Measurements from ENCODE around the gene FEV.

The FEV gene

DNA sequence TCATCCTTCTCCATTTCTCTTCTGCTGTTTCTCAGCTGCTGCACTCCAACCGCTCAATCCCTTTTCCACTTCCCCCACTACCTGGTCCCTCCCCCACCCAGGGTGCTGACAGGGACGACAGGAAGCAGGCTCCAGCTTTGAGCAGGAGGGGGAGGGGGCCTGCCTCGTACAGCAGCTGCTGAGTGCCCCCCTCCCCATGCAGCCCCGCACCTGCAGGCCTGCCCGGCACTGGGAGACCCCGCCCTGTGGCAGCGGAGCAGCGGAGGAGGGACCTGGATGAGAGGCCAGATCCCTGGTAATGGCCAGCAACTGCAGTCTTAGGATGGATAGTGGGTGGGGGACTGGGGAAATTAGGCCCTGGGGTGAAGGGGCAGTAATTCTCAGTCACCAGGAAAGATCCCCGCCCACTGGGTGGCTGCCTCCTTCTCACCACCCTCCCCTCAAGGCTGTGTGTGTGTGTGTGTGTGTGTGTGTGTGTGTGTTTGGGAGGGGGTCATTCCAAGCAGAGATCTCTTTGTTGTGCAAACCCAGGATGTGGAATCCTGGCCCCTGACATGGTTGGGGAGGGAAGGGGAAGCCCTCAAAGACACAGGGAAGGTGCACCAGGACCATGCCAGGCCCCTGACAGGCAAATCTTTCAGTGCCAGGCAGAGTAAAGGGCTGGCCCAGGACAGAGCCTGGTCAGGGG is 15.0 kb upstream of the FEV start:
- TF ChIP-seq, protein P1, sequence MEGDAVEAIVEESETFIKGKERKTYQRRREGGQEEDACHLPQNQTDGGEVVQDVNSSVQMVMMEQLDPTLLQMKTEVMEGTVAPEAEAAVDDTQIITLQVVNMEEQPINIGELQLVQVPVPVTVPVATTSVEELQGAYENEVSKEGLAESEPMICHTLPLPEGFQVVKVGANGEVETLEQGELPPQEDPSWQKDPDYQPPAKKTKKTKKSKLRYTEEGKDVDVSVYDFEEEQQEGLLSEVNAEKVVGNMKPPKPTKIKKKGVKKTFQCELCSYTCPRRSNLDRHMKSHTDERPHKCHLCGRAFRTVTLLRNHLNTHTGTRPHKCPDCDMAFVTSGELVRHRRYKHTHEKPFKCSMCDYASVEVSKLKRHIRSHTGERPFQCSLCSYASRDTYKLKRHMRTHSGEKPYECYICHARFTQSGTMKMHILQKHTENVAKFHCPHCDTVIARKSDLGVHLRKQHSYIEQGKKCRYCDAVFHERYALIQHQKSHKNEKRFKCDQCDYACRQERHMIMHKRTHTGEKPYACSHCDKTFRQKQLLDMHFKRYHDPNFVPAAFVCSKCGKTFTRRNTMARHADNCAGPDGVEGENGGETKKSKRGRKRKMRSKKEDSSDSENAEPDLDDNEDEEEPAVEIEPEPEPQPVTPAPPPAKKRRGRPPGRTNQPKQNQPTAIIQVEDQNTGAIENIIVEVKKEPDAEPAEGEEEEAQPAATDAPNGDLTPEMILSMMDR (IDR thresholded peaks at IDR 0.05; ENCODE audit: extremely low read depth, insufficient read depth, missing control alignments) = no peak
- in situ Hi-C loops (cut with MboI; ENCODE audit: low pct_unique_long_range_greater_than_20kb, low sequenced_read_pairs, unreplicated experiment) = no loop called here
- DNase-seq (ENCODE audit: low spot score) = no peak

DNA sequence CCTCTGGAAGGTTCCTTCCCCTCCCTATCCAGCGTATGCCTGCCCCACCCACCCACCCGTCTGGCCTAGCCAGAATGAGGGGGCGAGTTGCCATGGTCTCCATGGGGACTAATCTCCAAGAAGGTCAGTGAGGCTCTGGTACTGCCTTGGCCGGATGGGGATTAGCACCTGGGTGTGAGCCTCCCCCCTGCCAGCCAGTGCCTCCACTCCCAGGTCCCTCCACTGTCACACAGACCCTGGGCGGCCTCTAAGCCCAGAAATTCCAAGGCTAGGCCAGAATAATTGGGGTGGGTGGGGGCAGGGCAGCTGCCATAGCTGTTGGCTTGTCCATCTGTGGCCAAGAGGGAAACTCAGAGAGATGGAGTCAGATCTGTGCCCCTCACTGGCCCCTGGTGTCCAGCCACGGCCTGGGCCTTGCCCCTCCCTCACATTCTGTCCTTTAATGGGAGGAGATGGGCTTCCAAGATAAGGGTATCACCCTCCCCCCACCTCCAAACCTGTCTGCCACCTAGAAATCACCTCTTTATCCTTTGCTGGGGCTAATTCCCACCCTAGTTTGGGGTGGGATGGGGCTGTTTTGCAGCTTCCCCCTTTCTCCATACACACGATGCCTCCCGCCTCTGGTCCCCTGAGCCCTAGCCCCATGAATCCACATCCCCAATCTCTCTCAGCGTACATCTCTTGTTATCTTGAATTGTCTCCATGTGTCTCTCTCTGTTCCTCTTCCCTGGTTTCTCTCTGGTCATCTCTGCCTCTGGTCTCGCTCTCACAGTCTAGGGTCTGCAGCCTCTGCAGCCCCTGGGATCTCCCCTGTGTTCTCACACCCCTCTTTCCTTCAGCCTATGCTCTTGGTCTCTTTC is 14.3 kb upstream of the FEV start:
- no peak for DNase-seq (ENCODE audit: low spot score)
- TF ChIP-seq, protein P1 (IDR thresholded peaks at IDR 0.05; ENCODE audit: extremely low read depth, insufficient read depth, missing control alignments) = no peak
- in situ Hi-C loops (cut with MboI; ENCODE audit: low pct_unique_long_range_greater_than_20kb, low sequenced_read_pairs, unreplicated experiment) = no loop called here

DNA sequence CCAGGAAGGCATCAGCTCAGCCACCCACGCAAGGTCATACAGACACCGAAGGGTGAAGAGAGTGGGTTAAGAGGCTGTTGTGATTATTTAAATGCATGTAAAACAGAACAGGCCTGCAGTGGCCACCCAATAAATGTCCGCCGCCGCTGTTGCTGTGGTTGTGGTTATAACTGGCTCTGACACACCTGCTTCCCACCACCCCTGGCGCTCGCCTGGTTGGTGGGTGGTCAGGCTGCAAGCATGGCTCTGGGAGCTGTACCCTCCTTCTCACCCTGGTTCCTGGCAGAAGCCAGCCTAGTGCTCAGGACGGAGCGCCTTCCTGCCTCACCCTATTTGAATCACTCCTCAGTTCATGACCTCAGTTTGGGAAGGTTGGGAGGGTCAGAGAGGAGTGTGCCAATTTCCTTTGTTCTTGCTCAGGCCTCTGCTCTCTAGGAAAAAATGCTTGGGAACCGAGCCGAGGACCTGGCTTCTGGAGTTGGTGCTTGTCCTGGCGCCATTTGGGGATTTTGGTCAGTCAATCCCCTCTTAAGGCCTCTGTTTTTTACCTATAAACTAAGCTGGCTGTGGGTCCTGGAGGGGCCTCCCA is 13.5 kb upstream of the FEV start:
- TF ChIP-seq, protein P1 (IDR thresholded peaks at IDR 0.05; ENCODE audit: extremely low read depth, insufficient read depth, missing control alignments) = no peak
- no peak for DNase-seq (ENCODE audit: low spot score)
- in situ Hi-C loops (cut with MboI; ENCODE audit: low pct_unique_long_range_greater_than_20kb, low sequenced_read_pairs, unreplicated experiment) = no loop called here

DNA sequence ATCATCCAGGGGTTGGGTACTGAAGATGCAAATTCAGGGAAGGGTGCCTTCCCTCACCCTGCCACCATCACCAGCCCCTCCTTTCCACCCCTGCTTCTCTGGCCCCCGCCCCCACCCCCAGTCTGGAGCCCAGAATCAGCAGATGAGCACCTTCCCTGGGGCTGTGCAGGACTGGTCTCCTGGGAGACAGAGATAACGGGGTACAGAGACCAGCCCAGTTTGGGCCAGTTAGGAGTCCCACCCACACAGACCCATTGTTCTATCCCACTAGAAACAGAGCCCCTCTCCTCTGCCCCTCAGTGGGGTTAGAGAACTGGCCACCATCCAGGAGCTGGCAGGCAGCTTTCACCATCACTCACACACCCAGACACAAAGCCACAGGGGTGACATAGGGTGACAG is 12.7 kb upstream of the FEV start:
- in situ Hi-C loops (cut with MboI; ENCODE audit: low pct_unique_long_range_greater_than_20kb, low sequenced_read_pairs, unreplicated experiment) = no loop called here
- DNase-seq (ENCODE audit: low spot score) = no peak
- TF ChIP-seq, protein P1 (IDR thresholded peaks at IDR 0.05; ENCODE audit: extremely low read depth, insufficient read depth, missing control alignments) = no peak

DNA sequence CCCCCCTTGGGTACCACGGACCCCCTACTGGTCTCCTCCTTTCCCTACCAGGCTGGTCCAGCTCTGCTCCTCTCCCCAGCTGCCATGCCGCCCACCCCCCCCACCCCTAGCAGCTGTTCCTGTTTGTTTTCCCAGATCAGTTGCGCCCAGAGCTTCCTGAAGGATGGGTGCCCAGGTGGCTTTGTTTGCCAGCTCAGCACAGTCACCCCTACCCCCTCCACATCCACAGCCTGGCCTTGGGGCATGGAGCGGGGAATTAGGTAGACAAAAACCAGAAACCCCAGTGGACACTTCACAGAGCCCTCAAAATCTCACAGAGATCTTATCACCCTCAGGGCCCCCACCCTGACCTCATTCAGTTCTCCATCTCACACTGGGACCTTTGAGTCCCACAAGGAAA is 12.0 kb upstream of the FEV start:
- DNase-seq (ENCODE audit: low spot score) = no peak
- TF ChIP-seq, protein P1 (IDR thresholded peaks at IDR 0.05; ENCODE audit: extremely low read depth, insufficient read depth, missing control alignments) = no peak
- in situ Hi-C loops (cut with MboI; ENCODE audit: low pct_unique_long_range_greater_than_20kb, low sequenced_read_pairs, unreplicated experiment) = no loop called here

DNA sequence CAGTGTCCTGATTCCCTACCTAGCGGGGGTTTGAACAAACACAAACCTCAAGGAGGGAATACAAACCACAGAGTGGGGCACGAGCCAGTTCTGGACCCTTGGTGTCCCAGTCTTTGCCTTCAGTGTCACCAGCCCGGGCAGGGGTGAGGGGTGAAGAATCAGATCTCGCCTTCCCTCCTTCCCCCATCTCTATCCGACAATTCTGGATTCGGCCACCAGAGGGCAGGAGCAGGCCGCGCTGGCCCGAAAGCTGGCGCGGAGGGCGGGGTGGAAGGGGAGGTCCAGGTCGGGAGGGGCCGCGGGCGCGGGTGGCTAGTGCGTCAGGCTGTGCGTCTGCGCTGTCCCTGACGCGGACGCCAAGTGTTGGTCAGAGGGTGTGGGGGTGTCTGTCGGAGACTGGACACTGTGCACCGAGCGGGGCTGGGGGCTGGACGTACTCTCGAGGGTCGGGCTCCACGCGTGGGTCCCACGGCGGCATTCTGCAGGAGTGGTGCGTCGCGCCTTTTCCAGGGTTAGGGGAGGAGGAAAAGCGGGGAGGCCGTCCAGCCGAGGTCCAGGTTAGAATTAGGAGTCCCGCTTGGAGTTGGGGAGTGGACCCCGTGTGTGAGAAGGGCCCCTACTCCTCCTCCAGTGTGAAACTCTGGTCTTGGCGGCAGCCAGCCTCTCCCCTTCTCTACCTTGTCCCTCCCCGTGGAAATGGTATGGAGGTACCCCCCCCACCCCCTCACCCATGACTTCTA is 11.2 kb upstream of the FEV start:
- TF ChIP-seq, protein P1 (IDR thresholded peaks at IDR 0.05; ENCODE audit: extremely low read depth, insufficient read depth, missing control alignments) = peak; percentile 89
- in situ Hi-C loops (cut with MboI; ENCODE audit: low pct_unique_long_range_greater_than_20kb, low sequenced_read_pairs, unreplicated experiment) = no loop called here
- peak; percentile 94 for DNase-seq (ENCODE audit: low spot score)
